Right atrium auricular region (tissue), 2 donors: ENCODE measurements around the gene YBX2. TPM values are rescaled to one million over a fixed set of nuclear protein-coding genes. Genes with fewer than 3 reads are reported as not detected.

ENCODE experiments used
- DNase-seq: peaks from one replicate; pipeline ENCODE4 v3.0.0-alpha.2; 2019; ENCODE audit warnings: low spot score
- H3K27ac ChIP-seq, 2 donors: fragments of 200-600 bp; sonication (generic); 1 replicate in 1 of 2; 2 replicates in 1 of 2; pipeline ENCODE4 v1.5.1; 2016 to 2019
- H3K27me3 ChIP-seq, 2 donors: fragments of 200-600 bp; sonication (generic); one replicate each; pipeline versions ENCODE4 v1.5.1 to v1.6.0; 2017 to 2019
- H3K36me3 ChIP-seq: fragments of 200-600 bp; sonication (generic); one replicate; pipeline ENCODE4 v1.5.1; 2016
- H3K4me1 ChIP-seq, 2 donors: fragments of 200-600 bp; sonication (generic); one replicate each; pipeline versions ENCODE4 v1.5.1 to v1.6.0; 2017 to 2019
- H3K4me3 ChIP-seq, 2 donors: fragments of 200-600 bp; sonication (generic); 1 replicate in 1 of 2; 2 replicates in 1 of 2; pipeline ENCODE4 v1.5.1; 2017 to 2019; ENCODE audit warnings: mild to moderate bottlenecking in 1 of 2, moderate library complexity in 1 of 2
- H3K9me3 ChIP-seq, 2 donors: fragments of 200-600 bp; sonication (generic); one replicate each; pipeline ENCODE4 v1.5.1; 2019
- total RNA-seq, 2 donors: library from RNA; depleted of rRNA; stranded (reverse); fragments of >200 nt; gene quantifications; one replicate each; pipeline ENCODE4 v1.1.0, GENCODE V29; 2016
- TF ChIP-seq, protein P1 (sequence below), 2 donors: fragments of 200-600 bp; sonication (generic); IDR thresholded peaks; one replicate each; pipeline ENCODE4 v1.5.1; 2019; ENCODE audit warnings: antibody characterized with exemption in 2 of 2

The YBX2 gene
- total RNA-seq, 2 donors from 2014 or later: 2.9 to 3.0 TPM

DNA sequence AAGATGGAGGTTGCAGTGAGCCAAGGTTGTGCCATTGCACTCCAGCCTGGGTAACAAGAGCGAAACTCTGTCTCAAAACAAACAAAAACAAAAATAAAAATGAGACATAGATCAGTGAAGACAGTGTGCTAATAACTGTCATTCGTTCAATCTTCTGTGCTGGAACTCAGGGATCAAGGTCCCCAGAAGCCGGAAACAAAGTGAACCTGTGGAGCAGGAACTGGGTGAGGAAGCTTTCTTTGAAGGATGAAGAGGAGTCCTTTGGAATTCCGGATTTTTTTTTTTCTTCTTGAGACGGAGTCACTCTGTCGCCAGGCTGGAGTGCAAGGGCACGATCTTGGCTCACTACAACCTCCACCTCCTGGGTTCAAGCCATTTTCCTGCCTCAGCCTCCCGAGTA, 15.0 kb downstream of the YBX2 start:
- no peak overlapping the region for H3K4me3 ChIP-seq
- peaks cover 0 to 36% of the 10 kb centered on the region in 2 donors for H3K4me1 ChIP-seq
- H3K27me3 ChIP-seq: no peaks in the 10 kb centered on the region
- TF ChIP-seq, protein P1, sequence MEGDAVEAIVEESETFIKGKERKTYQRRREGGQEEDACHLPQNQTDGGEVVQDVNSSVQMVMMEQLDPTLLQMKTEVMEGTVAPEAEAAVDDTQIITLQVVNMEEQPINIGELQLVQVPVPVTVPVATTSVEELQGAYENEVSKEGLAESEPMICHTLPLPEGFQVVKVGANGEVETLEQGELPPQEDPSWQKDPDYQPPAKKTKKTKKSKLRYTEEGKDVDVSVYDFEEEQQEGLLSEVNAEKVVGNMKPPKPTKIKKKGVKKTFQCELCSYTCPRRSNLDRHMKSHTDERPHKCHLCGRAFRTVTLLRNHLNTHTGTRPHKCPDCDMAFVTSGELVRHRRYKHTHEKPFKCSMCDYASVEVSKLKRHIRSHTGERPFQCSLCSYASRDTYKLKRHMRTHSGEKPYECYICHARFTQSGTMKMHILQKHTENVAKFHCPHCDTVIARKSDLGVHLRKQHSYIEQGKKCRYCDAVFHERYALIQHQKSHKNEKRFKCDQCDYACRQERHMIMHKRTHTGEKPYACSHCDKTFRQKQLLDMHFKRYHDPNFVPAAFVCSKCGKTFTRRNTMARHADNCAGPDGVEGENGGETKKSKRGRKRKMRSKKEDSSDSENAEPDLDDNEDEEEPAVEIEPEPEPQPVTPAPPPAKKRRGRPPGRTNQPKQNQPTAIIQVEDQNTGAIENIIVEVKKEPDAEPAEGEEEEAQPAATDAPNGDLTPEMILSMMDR (IDR thresholded peaks at IDR 0.05): no peak
- no peaks in the 10 kb centered on the region for H3K9me3 ChIP-seq
- peaks cover 8% of the 10 kb centered on the region for H3K36me3 ChIP-seq
- no peak for DNase-seq
- no peak overlapping the region for H3K27ac ChIP-seq

DNA sequence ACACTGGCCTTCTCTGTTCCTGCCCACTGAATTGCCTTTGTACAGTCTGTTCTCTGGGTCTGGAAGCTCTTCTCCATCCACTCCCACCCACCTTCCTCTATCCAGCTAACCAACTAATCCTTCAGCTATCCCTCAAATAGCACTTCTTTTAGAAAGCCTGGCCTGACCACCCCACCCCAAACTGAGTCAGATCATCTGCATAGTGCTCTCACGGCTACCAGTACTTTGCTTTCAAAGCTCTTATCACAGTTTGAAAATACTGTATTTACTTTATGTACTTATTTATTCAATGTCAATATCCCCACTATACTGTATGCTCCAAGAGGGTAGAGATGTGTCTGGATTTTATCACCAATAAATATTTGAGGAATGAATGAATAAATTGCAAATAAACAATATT, 27.7 kb downstream of the YBX2 start:
- TF ChIP-seq, protein P1 (IDR thresholded peaks at IDR 0.05): no peak
- Histone ChIP-seq H3K27ac (no peak overlapping the region), H3K4me3 (no peak overlapping the region), H3K36me3 (no peaks in the 10 kb centered on the region), H3K27me3 (peaks cover 11 to 25% of the 10 kb centered on the region in 2 donors), H3K9me3 (no peaks in the 10 kb centered on the region), H3K4me1 (peaks cover 0 to 16% of the 10 kb centered on the region in 2 donors)
- no peak for DNase-seq

DNA sequence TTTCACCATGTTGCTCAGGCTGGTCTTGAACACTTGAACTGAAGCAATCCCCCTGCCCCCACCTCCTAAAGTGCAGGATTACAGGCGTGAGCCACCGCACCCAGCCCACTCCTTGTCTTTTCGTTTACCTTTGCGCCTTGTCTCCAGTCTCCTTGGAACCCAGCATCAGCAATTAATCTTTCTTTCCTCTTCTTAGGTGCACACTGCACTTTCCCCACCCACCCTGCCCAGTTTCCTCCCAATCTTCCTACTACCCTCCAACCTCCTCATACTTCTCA, 30.7 kb downstream of the YBX2 start:
- TF ChIP-seq, protein P1 (IDR thresholded peaks at IDR 0.05): no peak
- Histone ChIP-seq H3K36me3 (peaks cover 6% of the 10 kb centered on the region), H3K27ac (no peak overlapping the region), H3K27me3 (peaks cover 11 to 34% of the 10 kb centered on the region in 2 donors), H3K9me3 (no peaks in the 10 kb centered on the region), H3K4me3 (peak overlapping the region in 1 of 2 donors; percentile 28), H3K4me1 (peaks cover 0 to 30% of the 10 kb centered on the region in 2 donors)
- no peak for DNase-seq

DNA sequence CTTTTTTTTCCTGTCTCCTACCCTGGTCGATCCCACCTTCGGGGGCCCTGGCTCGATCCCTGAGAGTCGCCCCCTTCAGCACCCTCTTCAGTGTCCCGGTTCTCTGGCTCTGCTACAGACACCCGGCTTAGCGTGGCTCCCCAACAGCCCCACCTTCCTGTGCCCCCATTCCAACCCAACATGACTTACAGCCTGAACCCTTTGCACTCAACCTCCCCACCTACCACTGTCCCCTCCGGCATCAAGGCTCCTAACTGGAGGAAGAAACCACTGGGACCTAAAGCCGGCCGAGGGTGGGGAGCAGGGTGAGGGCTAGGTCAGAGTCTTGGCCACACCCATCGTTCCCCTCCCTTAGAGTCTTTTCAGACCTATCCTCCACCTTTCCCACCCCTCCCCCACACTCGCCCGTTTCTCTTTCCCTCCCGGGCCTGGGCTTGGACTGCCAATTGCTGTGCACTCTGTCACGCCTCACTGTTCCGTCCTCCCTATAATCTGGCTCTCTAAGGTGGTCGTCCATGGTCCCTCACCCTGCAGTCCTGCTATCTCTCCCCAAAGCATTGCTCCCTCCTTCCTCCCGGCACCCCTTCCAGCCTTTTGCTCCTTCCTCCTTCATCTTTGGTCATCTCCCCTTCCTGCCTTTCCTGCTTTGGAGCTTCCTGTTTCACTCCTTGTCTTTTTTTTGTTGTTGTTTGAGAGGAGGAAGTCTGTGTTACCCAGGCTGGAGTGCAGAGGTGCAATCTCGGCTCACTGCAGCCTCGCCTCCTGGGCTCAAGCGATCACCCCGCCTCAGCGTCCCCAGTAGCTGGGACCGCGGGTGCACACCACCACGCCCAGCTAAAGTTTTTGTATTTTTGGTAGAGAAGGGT, 31.3 kb downstream of the YBX2 start:
- DNase-seq: no peak
- H3K4me1 ChIP-seq: peaks cover 0 to 30% of the 10 kb centered on the region in 2 donors
- peaks cover 11 to 34% of the 10 kb centered on the region in 2 donors for H3K27me3 ChIP-seq
- H3K36me3 ChIP-seq: peaks cover 10% of the 10 kb centered on the region
- no peak overlapping the region for H3K27ac ChIP-seq
- no peaks in the 10 kb centered on the region for H3K9me3 ChIP-seq
- TF ChIP-seq, protein P1 (IDR thresholded peaks at IDR 0.05): no peak
- H3K4me3 ChIP-seq: peak overlapping the region; percentile 2 to 28

DNA sequence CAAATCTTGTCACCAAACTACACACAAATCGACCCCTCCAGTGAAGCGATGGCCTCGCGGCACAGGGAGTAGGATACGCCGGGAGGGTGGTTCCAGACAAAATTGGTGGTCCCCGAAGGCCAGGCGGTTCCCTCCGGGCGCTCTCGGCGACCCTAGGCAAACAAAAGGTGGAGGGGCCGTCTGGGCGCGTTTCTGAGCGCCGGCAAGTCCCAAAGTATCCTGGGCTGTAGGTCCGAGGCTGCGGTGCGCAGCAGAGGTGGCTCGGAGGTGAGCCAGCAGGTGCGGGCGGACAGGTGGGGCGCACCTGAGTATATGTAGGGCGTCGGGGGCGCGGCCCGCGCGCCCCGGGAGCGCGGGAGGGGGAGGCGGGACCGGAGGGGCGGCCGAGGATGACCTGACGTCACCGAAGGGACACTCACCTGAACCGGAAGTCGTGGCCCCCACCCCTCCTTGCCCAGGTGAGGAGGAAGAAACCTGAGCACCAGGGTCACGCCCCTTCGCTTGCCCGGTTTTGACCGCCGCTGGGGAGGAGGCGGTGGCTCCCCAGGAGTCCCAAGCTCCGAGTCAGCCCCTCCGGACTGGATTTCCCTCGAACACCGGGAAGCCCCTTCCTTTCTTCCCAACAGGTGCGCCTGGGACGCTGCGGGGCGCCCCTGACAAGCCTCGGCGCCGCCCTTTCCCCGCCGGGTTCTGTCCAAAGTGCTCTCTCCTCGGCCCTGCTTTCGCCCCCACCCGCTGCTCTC, 32.1 kb downstream of the YBX2 start, which contains the start of gene CLDN7:
Gene CLDN7, minus strand, starts transcription at position 287 of the 743 bp plus-strand sequence. CDS start 435 bp downstream, outside the sequence.
- Histone ChIP-seq H3K9me3 (no peaks in the 10 kb centered on the region), H3K27me3 (peaks cover 11 to 34% of the 10 kb centered on the region in 2 donors), H3K36me3 (peaks cover 18% of the 10 kb centered on the region), H3K4me1 (peaks cover 0 to 30% of the 10 kb centered on the region in 2 donors), H3K4me3 (peak within 1 kb of the TSS; percentile 22 to 54), H3K27ac (no peak within 1 kb of the TSS)
- no peak for DNase-seq
- TF ChIP-seq, protein P1 (IDR thresholded peaks at IDR 0.05): no peak
